SK-N-SH treated with all-trans-retinoic acid at 6 μM for 48 hours (cell line): ENCODE data around the gene MRPL28.
"Not testable (repeated sequence)": the region's sequence is repeated elsewhere in the genome, so short reads cannot be mapped to it uniquely, and the experiment has no call there.

Experiments
- ATAC-seq: fragments of 200-7000 bp; cut with Tn5 transposase; 3 replicates; pipeline ENCODE4 v1.9.1; 2020; ENCODE audit warnings: mild to moderate bottlenecking, moderate library complexity
- ARNTL ChIP-seq: fragments of 450-650 bp; formaldehyde crosslinking; IDR thresholded peaks from 2 replicates; pipeline ENCODE4 v1.5.0; 2020; ENCODE audit warnings: low read depth, mild to moderate bottlenecking, moderate library complexity, borderline replicate concordance
- BACH2 ChIP-seq: fragments of 250-450 bp; sonication (Bioruptor Pico); IDR thresholded peaks from 2 replicates; pipeline ENCODE4 v1.9.0; 2021; ENCODE audit warnings: mild to moderate bottlenecking, borderline replicate concordance
- CSDC2 ChIP-seq: fragments of 250-450 bp; sonication (Bioruptor Pico); IDR thresholded peaks from 2 replicates; pipeline ENCODE4 v1.5.0; 2020; ENCODE audit warnings: mild to moderate bottlenecking, moderate library complexity
- CSRNP3 ChIP-seq: fragments of 250-450 bp; sonication (Bioruptor Pico); IDR thresholded peaks from 2 replicates; pipeline ENCODE4 v1.5.1; 2021; ENCODE audit warnings: mild to moderate bottlenecking, moderate library complexity
- ESRRG ChIP-seq: fragments of 250-450 bp; sonication (Bioruptor Pico); IDR thresholded peaks from 2 replicates; pipeline ENCODE4 v1.6.1; 2021; ENCODE audit warnings: mild to moderate bottlenecking
- GLIS3 ChIP-seq: fragments of 250-450 bp; sonication (Bioruptor Pico); IDR thresholded peaks from 2 replicates; pipeline ENCODE4 v1.5.0; 2020; ENCODE audit warnings: mild to moderate bottlenecking, moderate library complexity
- ISL1 ChIP-seq: fragments of 250-450 bp; sonication (Bioruptor Pico); IDR thresholded peaks from 2 replicates; pipeline ENCODE4 v2.1.2; 2022; ENCODE audit warnings: mild to moderate bottlenecking, moderate library complexity
- OSR1 ChIP-seq: fragments of 250-450 bp; sonication (Bioruptor Pico); IDR thresholded peaks from 2 replicates; pipeline ENCODE4 v1.8.0; 2022; ENCODE audit warnings: moderate library complexity, mild to moderate bottlenecking, inconsistent platforms
- POU6F1 ChIP-seq: fragments of 250-450 bp; sonication (Bioruptor Pico); IDR thresholded peaks from 2 replicates; pipeline ENCODE4 v1.8.0; 2021; ENCODE audit warnings: low read depth, mild to moderate bottlenecking, moderate library complexity, borderline replicate concordance
- PPARA ChIP-seq: fragments of 250-450 bp; sonication (Bioruptor Pico); IDR thresholded peaks from 2 replicates; pipeline ENCODE4 v1.5.0; 2020; ENCODE audit warnings: mild to moderate bottlenecking, borderline replicate concordance
- SNAI2 ChIP-seq: fragments of 250-450 bp; sonication (Bioruptor Pico); IDR thresholded peaks from 2 replicates; pipeline ENCODE4 v1.5.0; 2020; ENCODE audit warnings: mild to moderate bottlenecking, moderate library complexity
- TCF4 ChIP-seq: fragments of 250-450 bp; sonication (Bioruptor Pico); IDR thresholded peaks from 2 replicates; pipeline ENCODE4 v1.8.0; 2021; ENCODE audit warnings: mild to moderate bottlenecking, moderate library complexity, borderline replicate concordance
- TOX ChIP-seq: fragments of 250-450 bp; sonication (Bioruptor Pico); IDR thresholded peaks from 2 replicates; pipeline ENCODE4 v1.8.0; 2021; ENCODE audit warnings: mild to moderate bottlenecking, moderate library complexity, borderline replicate concordance
- ZC3H10 ChIP-seq: fragments of 250-450 bp; sonication (Bioruptor Pico); IDR thresholded peaks from 2 replicates; pipeline ENCODE4 v1.5.1; 2021; ENCODE audit warnings: mild to moderate bottlenecking, moderate library complexity
- ZFP3 ChIP-seq: fragments of 250-450 bp; sonication (Bioruptor Pico); IDR thresholded peaks from 2 replicates; pipeline ENCODE4 v1.5.0; 2020; ENCODE audit warnings: mild to moderate bottlenecking, moderate library complexity
- ZFP30 ChIP-seq: fragments of 450-650 bp; formaldehyde crosslinking; IDR thresholded peaks from 2 replicates; pipeline ENCODE4 v1.5.0; 2022; ENCODE audit warnings: mild to moderate bottlenecking, moderate library complexity
- ZNF565 ChIP-seq: fragments of 450-650 bp; formaldehyde crosslinking; conservative IDR thresholded peaks from 2 replicates; pipeline ENCODE4 v1.5.0; 2020; ENCODE audit warnings: low read depth, mild to moderate bottlenecking, moderate library complexity
- ZNF70 ChIP-seq: fragments of 450-650 bp; formaldehyde crosslinking; IDR thresholded peaks from 2 replicates; pipeline ENCODE4 v1.5.0; 2020; ENCODE audit warnings: mild to moderate bottlenecking, moderate library complexity
- ZNF8 ChIP-seq: fragments of 450-650 bp; formaldehyde crosslinking; IDR thresholded peaks from 2 replicates; pipeline ENCODE4 v1.5.0; 2020; ENCODE audit warnings: mild to moderate bottlenecking, moderate library complexity
- TF ChIP-seq, protein P1 (sequence below): fragments of 250-450 bp; sonication (Bioruptor Pico); IDR thresholded peaks from 2 replicates; pipeline ENCODE4 v1.5.1; 2020; ENCODE audit warnings: low read depth, mild to moderate bottlenecking, moderate library complexity
- TF ChIP-seq, protein P2 (sequence below): fragments of 250-450 bp; sonication (Bioruptor Pico); IDR thresholded peaks from 2 replicates; pipeline ENCODE4 v1.5.0; 2020; ENCODE audit warnings: mild to moderate bottlenecking, moderate library complexity

MRPL28 gene

DNA sequence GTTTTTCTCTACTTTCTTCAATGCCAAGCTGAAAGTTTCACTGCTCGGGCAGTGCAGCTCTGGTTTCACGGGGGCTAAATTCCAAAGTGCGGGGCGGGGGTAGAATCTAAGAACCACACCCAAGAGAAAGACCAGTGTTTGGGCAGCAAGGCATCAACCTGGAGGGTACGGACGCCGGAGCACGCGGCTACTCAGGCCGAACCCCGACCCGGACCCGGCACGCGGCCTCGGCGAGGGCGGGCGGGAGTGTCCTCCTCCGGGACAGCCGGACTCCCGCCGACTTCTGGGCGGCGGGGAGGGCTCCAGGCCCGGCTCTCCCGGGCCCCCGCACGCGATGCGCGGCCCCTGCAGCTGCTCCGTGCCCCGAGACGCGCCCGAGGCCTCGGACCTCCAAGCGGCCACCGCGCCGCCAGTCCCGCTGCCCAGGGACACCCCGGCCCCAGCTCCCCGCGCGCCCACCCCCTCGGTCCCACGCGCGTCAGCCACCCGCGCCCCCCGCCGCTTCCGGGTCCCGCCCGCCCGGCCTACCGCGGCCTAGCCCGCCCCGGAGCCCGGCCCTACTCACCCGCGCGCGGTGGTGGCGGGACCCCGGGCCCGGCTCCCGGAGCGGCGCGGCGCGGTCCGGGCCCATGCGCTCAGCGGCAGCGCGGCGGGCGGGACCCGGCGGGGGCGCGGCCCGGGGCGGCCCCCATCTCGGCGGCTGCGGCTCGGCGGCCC lies 18.4 kb downstream of the MRPL28 start:
- no peak for TF ChIP-seq CSRNP3 (CRISPR knock-in tag)
- no peak for TF ChIP-seq GLIS3 (CRISPR knock-in tag)
- TF ChIP-seq SNAI2 (CRISPR knock-in tag), result no peak
- TF ChIP-seq ZNF70 (CRISPR knock-in tag), result no peak
- TF ChIP-seq ESRRG, result no peak
- no peak for TF ChIP-seq PPARA (CRISPR knock-in tag)
- no peak for TF ChIP-seq ARNTL
- TF ChIP-seq, protein P1, sequence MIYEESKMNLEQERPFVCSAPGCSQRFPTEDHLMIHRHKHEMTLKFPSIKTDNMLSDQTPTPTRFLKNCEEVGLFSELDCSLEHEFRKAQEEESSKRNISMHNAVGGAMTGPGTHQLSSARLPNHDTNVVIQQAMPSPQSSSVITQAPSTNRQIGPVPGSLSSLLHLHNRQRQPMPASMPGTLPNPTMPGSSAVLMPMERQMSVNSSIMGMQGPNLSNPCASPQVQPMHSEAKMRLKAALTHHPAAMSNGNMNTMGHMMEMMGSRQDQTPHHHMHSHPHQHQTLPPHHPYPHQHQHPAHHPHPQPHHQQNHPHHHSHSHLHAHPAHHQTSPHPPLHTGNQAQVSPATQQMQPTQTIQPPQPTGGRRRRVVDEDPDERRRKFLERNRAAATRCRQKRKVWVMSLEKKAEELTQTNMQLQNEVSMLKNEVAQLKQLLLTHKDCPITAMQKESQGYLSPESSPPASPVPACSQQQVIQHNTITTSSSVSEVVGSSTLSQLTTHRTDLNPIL (CRISPR knock-in tag), result no peak
- TF ChIP-seq ZFP3, result no peak
- no peak for TF ChIP-seq TCF4 (CRISPR knock-in tag)
- TF ChIP-seq, protein P2, sequence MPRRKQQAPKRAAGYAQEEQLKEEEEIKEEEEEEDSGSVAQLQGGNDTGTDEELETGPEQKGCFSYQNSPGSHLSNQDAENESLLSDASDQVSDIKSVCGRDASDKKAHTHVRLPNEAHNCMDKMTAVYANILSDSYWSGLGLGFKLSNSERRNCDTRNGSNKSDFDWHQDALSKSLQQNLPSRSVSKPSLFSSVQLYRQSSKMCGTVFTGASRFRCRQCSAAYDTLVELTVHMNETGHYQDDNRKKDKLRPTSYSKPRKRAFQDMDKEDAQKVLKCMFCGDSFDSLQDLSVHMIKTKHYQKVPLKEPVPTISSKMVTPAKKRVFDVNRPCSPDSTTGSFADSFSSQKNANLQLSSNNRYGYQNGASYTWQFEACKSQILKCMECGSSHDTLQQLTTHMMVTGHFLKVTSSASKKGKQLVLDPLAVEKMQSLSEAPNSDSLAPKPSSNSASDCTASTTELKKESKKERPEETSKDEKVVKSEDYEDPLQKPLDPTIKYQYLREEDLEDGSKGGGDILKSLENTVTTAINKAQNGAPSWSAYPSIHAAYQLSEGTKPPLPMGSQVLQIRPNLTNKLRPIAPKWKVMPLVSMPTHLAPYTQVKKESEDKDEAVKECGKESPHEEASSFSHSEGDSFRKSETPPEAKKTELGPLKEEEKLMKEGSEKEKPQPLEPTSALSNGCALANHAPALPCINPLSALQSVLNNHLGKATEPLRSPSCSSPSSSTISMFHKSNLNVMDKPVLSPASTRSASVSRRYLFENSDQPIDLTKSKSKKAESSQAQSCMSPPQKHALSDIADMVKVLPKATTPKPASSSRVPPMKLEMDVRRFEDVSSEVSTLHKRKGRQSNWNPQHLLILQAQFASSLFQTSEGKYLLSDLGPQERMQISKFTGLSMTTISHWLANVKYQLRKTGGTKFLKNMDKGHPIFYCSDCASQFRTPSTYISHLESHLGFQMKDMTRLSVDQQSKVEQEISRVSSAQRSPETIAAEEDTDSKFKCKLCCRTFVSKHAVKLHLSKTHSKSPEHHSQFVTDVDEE, result no peak
- TF ChIP-seq POU6F1 (CRISPR knock-in tag), result no peak
- TF ChIP-seq BACH2 (CRISPR knock-in tag), result no peak
- TF ChIP-seq ZFP30 (CRISPR knock-in tag), result no peak
- TF ChIP-seq, all 23 proteins: peak for 0
- no peak; the same call in 2 of the 3 replicates for ATAC-seq

- TF ChIP-seq ZNF565 (CRISPR knock-in tag), result no peak
- no peak for TF ChIP-seq OSR1 (CRISPR knock-in tag)
- no peak for TF ChIP-seq CSDC2 (CRISPR knock-in tag)
- no peak for TF ChIP-seq SNAI2 (CRISPR knock-in tag)
- TF ChIP-seq, all 23 proteins: peak for 0
- ATAC-seq, result no peak
Measured at GRCh38 chr16:350203-350602, 20.1 kb downstream of the MRPL28 start.

- ATAC-seq, result no peak
- TF ChIP-seq SNAI2 (CRISPR knock-in tag) (no peak), PPARA (CRISPR knock-in tag) (no peak), CSRNP3 (CRISPR knock-in tag) (no peak), ZNF565 (CRISPR knock-in tag) (no peak), ZNF8 (CRISPR knock-in tag) (no peak), ZFP30 (CRISPR knock-in tag) (no peak), BACH2 (CRISPR knock-in tag) (no peak), ZC3H10 (CRISPR knock-in tag) (no peak), GLIS3 (CRISPR knock-in tag) (no peak), ESRRG (no peak), TCF4 (CRISPR knock-in tag) (no peak), CSDC2 (CRISPR knock-in tag) (no peak), TOX (CRISPR knock-in tag) (no peak), ZFP3 (no peak), ZNF70 (CRISPR knock-in tag) (no peak), ARNTL (no peak), ISL1 (CRISPR knock-in tag) (no peak)
- TF ChIP-seq, protein P2, result no peak
Measured at GRCh38 chr16:349211-349610, 21.1 kb downstream of the MRPL28 start.

DNA sequence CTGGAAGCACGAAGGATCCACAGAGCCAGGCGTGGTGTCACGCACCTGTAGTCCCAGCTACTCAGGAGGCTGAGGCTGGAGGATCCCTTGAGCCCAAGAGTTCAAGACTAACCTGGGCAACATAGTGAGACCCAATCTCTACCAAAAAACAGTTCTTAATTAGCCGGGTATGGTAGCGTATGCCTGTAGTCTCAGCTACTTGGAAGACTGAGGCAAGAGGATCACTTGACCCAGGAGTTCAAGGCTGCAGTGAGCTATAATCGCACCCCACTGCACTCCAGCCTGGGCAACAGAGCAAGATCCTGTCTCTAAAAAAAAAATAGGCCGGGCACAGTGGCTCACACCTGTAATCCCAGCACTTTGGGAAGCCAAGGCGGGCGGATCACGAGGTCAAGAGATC lies 21.8 kb downstream of the MRPL28 start:
- ATAC-seq, result not testable (repeated sequence)
